ENCODE results near the gene SH2D3A.
A peak's percentile ranks its signal among the peaks of the same experiment; 100 is the strongest.

Gene SH2D3A

GRCh38 chr19:6740589-6741343 is 26.5 kb downstream of the SH2D3A start:
- H3K36me3 Mint-ChIP-seq (ENCODE audit: low read depth): peaks cover 25% of the 10 kb centered on the region
- no peaks in the 10 kb centered on the region for H3K9me3 Mint-ChIP-seq
- H3K4me3 Mint-ChIP-seq: peak overlapping the region; percentile 88
- peaks cover 77% of the 10 kb centered on the region for H3K4me1 Mint-ChIP-seq
- DNase-seq: peak; percentile 63
- no peak overlapping the region for H3K27ac Mint-ChIP-seq
- TF ChIP-seq, protein P1, sequence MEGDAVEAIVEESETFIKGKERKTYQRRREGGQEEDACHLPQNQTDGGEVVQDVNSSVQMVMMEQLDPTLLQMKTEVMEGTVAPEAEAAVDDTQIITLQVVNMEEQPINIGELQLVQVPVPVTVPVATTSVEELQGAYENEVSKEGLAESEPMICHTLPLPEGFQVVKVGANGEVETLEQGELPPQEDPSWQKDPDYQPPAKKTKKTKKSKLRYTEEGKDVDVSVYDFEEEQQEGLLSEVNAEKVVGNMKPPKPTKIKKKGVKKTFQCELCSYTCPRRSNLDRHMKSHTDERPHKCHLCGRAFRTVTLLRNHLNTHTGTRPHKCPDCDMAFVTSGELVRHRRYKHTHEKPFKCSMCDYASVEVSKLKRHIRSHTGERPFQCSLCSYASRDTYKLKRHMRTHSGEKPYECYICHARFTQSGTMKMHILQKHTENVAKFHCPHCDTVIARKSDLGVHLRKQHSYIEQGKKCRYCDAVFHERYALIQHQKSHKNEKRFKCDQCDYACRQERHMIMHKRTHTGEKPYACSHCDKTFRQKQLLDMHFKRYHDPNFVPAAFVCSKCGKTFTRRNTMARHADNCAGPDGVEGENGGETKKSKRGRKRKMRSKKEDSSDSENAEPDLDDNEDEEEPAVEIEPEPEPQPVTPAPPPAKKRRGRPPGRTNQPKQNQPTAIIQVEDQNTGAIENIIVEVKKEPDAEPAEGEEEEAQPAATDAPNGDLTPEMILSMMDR (IDR thresholded peaks at IDR 0.05): no peak
- no peaks in the 10 kb centered on the region for H3K27me3 Mint-ChIP-seq (ENCODE audit: low read depth, poor library complexity)

GRCh38 chr19:6739883-6740588 is 27.2 kb downstream of the SH2D3A start:
- Mint-ChIP-seq H3K36me3 (ENCODE audit: low read depth) (peaks cover 18% of the 10 kb centered on the region), H3K27me3 (ENCODE audit: low read depth, poor library complexity) (no peaks in the 10 kb centered on the region), H3K4me3 (peak overlapping the region; percentile 88), H3K4me1 (peaks cover 77% of the 10 kb centered on the region), H3K9me3 (no peaks in the 10 kb centered on the region), H3K27ac (no peak overlapping the region)
- DNase-seq: peak; percentile 48
- TF ChIP-seq, protein P1 (IDR thresholded peaks at IDR 0.05): no peak

- Mint-ChIP-seq H3K27ac (peak within 1 kb of the TSS; percentile 97), H3K4me1 (peaks cover 77% of the 10 kb centered on the region), H3K4me3 (peak within 1 kb of the TSS; percentile 96), H3K27me3 (ENCODE audit: low read depth, poor library complexity) (no peaks in the 10 kb centered on the region), H3K36me3 (ENCODE audit: low read depth) (peaks cover 19% of the 10 kb centered on the region), H3K9me3 (no peaks in the 10 kb centered on the region)
- DNase-seq: peak; percentile 81
- TF ChIP-seq, protein P1 (IDR thresholded peaks at IDR 0.05): no peak
Observed at GRCh38 chr19:6739390-6739882, 27.8 kb downstream of the SH2D3A start, which contains the start of gene TRIP10. Gene TRIP10 (plus strand): TSS chr19:6739680. CDS start chr19:6739762, 82 bp downstream.

DNA sequence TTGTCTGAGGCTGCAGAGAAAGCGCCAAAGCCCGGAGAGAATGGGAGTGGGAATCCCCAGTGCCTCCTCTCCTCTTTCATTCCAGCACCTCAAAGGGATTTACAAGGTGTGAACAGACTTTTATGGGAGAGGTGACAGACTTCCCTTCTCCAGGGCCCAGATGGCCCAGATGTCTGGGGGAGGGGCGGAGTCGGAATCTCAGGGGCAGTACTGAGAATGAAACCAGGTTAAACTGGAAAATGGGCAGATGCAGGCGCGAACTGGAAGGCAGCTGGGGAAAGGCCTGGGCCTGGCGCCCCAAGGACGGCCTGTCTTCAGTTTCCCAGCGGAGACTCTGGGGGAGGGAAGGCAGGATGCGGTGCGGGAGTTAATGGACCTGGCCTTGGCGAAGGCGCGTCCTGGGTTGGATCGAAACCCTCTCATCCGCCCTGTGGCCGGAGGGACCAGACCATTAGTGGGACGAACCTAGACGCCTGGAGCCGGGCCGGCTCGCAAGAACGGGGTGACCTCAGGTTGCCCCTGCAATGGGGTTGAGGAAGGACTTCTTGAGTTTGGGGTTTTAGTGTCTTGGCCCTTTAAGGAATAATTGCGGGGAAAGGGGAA is 28.3 kb downstream of the SH2D3A start:
- Mint-ChIP-seq H3K4me3 (peak overlapping the region; percentile 96), H3K27ac (peak overlapping the region; percentile 97), H3K36me3 (ENCODE audit: low read depth) (peaks cover 16% of the 10 kb centered on the region), H3K9me3 (no peaks in the 10 kb centered on the region), H3K27me3 (ENCODE audit: low read depth, poor library complexity) (no peaks in the 10 kb centered on the region), H3K4me1 (peaks cover 77% of the 10 kb centered on the region)
- peak; percentile 54 for DNase-seq
- TF ChIP-seq, protein P1 (IDR thresholded peaks at IDR 0.05): no peak

DNA sequence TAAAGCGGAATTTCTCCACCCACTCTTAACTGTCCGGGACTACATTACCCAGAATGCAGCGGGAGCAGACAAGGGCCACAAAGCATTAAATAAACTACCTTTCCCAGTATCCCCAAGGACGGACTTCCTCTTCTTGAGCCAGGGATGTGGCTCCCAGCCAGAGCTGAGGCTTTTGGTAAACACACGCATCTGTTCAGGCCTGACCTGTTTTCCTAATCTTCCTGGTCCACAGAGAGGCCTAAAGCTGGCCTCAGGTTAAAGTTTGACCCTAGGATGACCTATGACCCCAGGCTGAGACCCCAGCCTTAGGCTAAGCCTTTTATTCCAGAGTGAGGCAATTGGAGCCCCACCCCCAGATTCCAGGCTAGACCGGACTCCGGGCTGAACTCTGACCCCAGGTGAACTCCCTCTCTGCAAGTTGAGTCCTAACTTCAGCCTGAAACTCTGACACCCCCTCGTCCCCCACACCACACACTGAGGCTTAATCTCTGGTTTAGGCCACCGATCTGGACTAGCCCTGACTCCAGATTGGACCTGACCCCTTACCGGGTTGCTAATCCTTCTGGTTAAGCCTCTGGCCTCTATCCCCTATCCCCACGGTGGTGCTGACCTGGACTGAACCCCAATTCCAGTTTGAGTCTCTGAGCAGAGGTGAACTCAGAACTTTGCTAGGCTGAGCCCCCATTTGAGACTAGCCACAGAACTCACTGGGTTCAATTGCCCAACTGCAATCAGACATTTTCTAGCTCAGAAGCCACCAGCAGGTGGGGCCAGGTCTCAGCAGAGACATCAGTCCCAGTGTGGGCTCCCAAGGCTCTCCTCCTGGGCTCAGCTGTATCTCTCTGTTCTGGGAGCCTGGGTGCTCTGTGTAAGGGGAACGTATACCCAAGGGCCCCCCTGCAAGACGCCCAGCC is 29.1 kb downstream of the SH2D3A start:
- Mint-ChIP-seq H3K27me3 (ENCODE audit: low read depth, poor library complexity) (no peaks in the 10 kb centered on the region), H3K4me3 (peak overlapping the region; percentile 96), H3K4me1 (peaks cover 71% of the 10 kb centered on the region), H3K36me3 (ENCODE audit: low read depth) (peaks cover 13% of the 10 kb centered on the region), H3K27ac (peak overlapping the region; percentile 97), H3K9me3 (no peaks in the 10 kb centered on the region)
- peak; percentile 60 for DNase-seq
- TF ChIP-seq, protein P1 (IDR thresholded peaks at IDR 0.05): peak; percentile 39

All from nephron progenitor cell (in vitro differentiated cells).